ENCODE results near the gene ZNF804A. TPM values are rescaled to one million over a fixed set of nuclear protein-coding genes. Genes with fewer than 3 reads are reported as not detected.
A peak's percentile ranks its signal among the peaks of the same experiment; 100 is the strongest.

ZNF804A gene
- total and polyA plus RNA-seq, 7 experiments from 2014 or later, result 0.16 to 0.69 TPM; not detected in 5

- no peak overlapping the region for H3K27ac ChIP-seq (ENCODE audit: low read depth, low read length)
- Mint-ChIP-seq H3K4me3 (no peak overlapping the region), H3K4me1 (no peaks in the 10 kb centered on the region), H3K9me3 (peaks cover 0 to 2% (median 0%) of the 10 kb centered on the region in 11 donors), H3K27ac (no peak overlapping the region), H3K27me3 (no peaks in the 10 kb centered on the region), H3K36me3 (no peaks in the 10 kb centered on the region)
- intact Hi-C loops (cut with micrococcal nuclease), result no loop called here
- DNase-seq (no peak), ATAC-seq (peak; percentile 66)
- no peaks in the 10 kb centered on the region for H3K27me3 ChIP-seq (ENCODE audit: control insufficient read depth in 2 of 2, insufficient read depth in 2 of 2, low read length in 2 of 2)
- CTCF ChIA-PET, result no interaction called here
- no peaks in the 10 kb centered on the region for H3K36me3 ChIP-seq (ENCODE audit: control insufficient read depth in 2 of 3, insufficient read depth in 3 of 3, low read length in 3 of 3)
- POLR2A ChIA-PET, result no interaction called here
- no peaks in the 10 kb centered on the region for H3K4me1 ChIP-seq (ENCODE audit: control insufficient read depth in 2 of 2, insufficient read depth in 2 of 2, low read length in 2 of 2)
- H3K9me3 ChIP-seq (ENCODE audit: control insufficient read depth in 2 of 3, low read length in 3 of 3), result no peaks in the 10 kb centered on the region
- H3K4me3 ChIP-seq (ENCODE audit: low read length), result no peak overlapping the region
Observed at GRCh38 chr2:184685999-184686841, 87.9 kb downstream of the ZNF804A start.

- no peaks in the 10 kb centered on the region for H3K27me3 Mint-ChIP-seq
- H3K4me1 ChIP-seq (ENCODE audit: control insufficient read depth in 2 of 2, insufficient read depth in 2 of 2, low read length in 2 of 2), result no peaks in the 10 kb centered on the region
- no peaks in the 10 kb centered on the region for H3K36me3 ChIP-seq (ENCODE audit: control insufficient read depth in 2 of 3, insufficient read depth in 3 of 3, low read length in 3 of 3)
- ChIA-PET CTCF (no interaction called here), POLR2A (no interaction called here)
- H3K27ac ChIP-seq (ENCODE audit: low read depth, low read length), result no peak overlapping the region
- intact Hi-C loops (cut with micrococcal nuclease), result no loop called here
- H3K36me3 Mint-ChIP-seq, result no peaks in the 10 kb centered on the region
- H3K4me3 Mint-ChIP-seq, result no peak overlapping the region
- ATAC-seq, result no peak
- no peak for DNase-seq
- no peaks in the 10 kb centered on the region for H3K4me1 Mint-ChIP-seq
- no peaks in the 10 kb centered on the region for H3K9me3 Mint-ChIP-seq
- no peak overlapping the region for H3K27ac Mint-ChIP-seq
- no peak overlapping the region for H3K4me3 ChIP-seq (ENCODE audit: low read length)
- no peaks in the 10 kb centered on the region for H3K27me3 ChIP-seq (ENCODE audit: control insufficient read depth in 2 of 2, insufficient read depth in 2 of 2, low read length in 2 of 2)
- no peaks in the 10 kb centered on the region for H3K9me3 ChIP-seq (ENCODE audit: control insufficient read depth in 2 of 3, low read length in 3 of 3)
Observed at GRCh38 chr2:184689638-184690037, 91.3 kb downstream of the ZNF804A start.

- H3K27me3 Mint-ChIP-seq, result no peaks in the 10 kb centered on the region
- H3K9me3 Mint-ChIP-seq, result peaks cover 0 to 3% (median 0%) of the 10 kb centered on the region in 11 donors
- no peaks in the 10 kb centered on the region for H3K36me3 Mint-ChIP-seq
- no peak overlapping the region for H3K27ac Mint-ChIP-seq
- no peaks in the 10 kb centered on the region for H3K36me3 ChIP-seq (ENCODE audit: control insufficient read depth in 2 of 3, insufficient read depth in 3 of 3, low read length in 3 of 3)
- no peak overlapping the region for H3K4me3 ChIP-seq (ENCODE audit: low read length)
- DNase-seq (no peak), ATAC-seq (no peak)
- H3K27ac ChIP-seq (ENCODE audit: low read depth, low read length), result no peak overlapping the region
- no peak overlapping the region for H3K4me3 Mint-ChIP-seq
- no peaks in the 10 kb centered on the region for H3K4me1 Mint-ChIP-seq
- ChIA-PET CTCF (no interaction called here), POLR2A (no interaction called here)
- H3K27me3 ChIP-seq (ENCODE audit: control insufficient read depth in 2 of 2, insufficient read depth in 2 of 2, low read length in 2 of 2), result no peaks in the 10 kb centered on the region
- intact Hi-C loops (cut with micrococcal nuclease), result no loop called here
- H3K4me1 ChIP-seq (ENCODE audit: control insufficient read depth in 2 of 2, insufficient read depth in 2 of 2, low read length in 2 of 2), result no peaks in the 10 kb centered on the region
- H3K9me3 ChIP-seq (ENCODE audit: control insufficient read depth in 2 of 3, low read length in 3 of 3), result no peaks in the 10 kb centered on the region
Observed at GRCh38 chr2:184692141-184692734, 93.9 kb downstream of the ZNF804A start.

- Histone ChIP-seq H3K27me3 (ENCODE audit: control insufficient read depth in 2 of 2, insufficient read depth in 2 of 2, low read length in 2 of 2) (no peaks in the 10 kb centered on the region), H3K36me3 (ENCODE audit: control insufficient read depth in 2 of 3, insufficient read depth in 3 of 3, low read length in 3 of 3) (no peaks in the 10 kb centered on the region), H3K9me3 (ENCODE audit: control insufficient read depth in 2 of 3, low read length in 3 of 3) (no peaks in the 10 kb centered on the region), H3K4me3 (ENCODE audit: low read length) (no peak overlapping the region), H3K27ac (ENCODE audit: low read depth, low read length) (no peak overlapping the region), H3K4me1 (ENCODE audit: control insufficient read depth in 2 of 2, insufficient read depth in 2 of 2, low read length in 2 of 2) (no peaks in the 10 kb centered on the region)
- H3K9me3 Mint-ChIP-seq, result peaks cover 0 to 11% (median 0%) of the 10 kb centered on the region in 11 donors
- no peaks in the 10 kb centered on the region for H3K36me3 Mint-ChIP-seq
- intact Hi-C loops (cut with micrococcal nuclease), result no loop called here
- no peak overlapping the region for H3K4me3 Mint-ChIP-seq
- no peak overlapping the region for H3K27ac Mint-ChIP-seq
- no peaks in the 10 kb centered on the region for H3K4me1 Mint-ChIP-seq
- CTCF ChIA-PET, result no interaction called here
- ATAC-seq, result no peak
- no peak for DNase-seq
- no peaks in the 10 kb centered on the region for H3K27me3 Mint-ChIP-seq
- POLR2A ChIA-PET, result no interaction called here
Observed at GRCh38 chr2:184696644-184697043, 98.3 kb downstream of the ZNF804A start.

GRCh38 chr2:184698476-184698875, 100.1 kb downstream of the ZNF804A start:
- no peaks in the 10 kb centered on the region for H3K27me3 Mint-ChIP-seq
- intact Hi-C loops (cut with micrococcal nuclease), result no loop called here
- H3K27me3 ChIP-seq (ENCODE audit: control insufficient read depth in 2 of 2, insufficient read depth in 2 of 2, low read length in 2 of 2), result no peaks in the 10 kb centered on the region
- no peak for ATAC-seq
- peaks cover 0 to 11% (median 0%) of the 10 kb centered on the region in 11 donors for H3K9me3 Mint-ChIP-seq
- POLR2A ChIA-PET, result no interaction called here
- H3K36me3 Mint-ChIP-seq, result no peaks in the 10 kb centered on the region
- no peak overlapping the region for H3K4me3 Mint-ChIP-seq
- H3K4me3 ChIP-seq (ENCODE audit: low read length), result no peak overlapping the region
- H3K27ac ChIP-seq (ENCODE audit: low read depth, low read length), result no peak overlapping the region
- no peaks in the 10 kb centered on the region for H3K36me3 ChIP-seq (ENCODE audit: control insufficient read depth in 2 of 3, insufficient read depth in 3 of 3, low read length in 3 of 3)
- no peaks in the 10 kb centered on the region for H3K9me3 ChIP-seq (ENCODE audit: control insufficient read depth in 2 of 3, low read length in 3 of 3)
- H3K4me1 ChIP-seq (ENCODE audit: control insufficient read depth in 2 of 2, insufficient read depth in 2 of 2, low read length in 2 of 2), result no peaks in the 10 kb centered on the region
- no peak overlapping the region for H3K27ac Mint-ChIP-seq
- DNase-seq, result no peak
- CTCF ChIA-PET, result no interaction called here
- H3K4me1 Mint-ChIP-seq, result no peaks in the 10 kb centered on the region

GRCh38 chr2:184721881-184722280, 123.6 kb downstream of the ZNF804A start:
- intact Hi-C loops (cut with micrococcal nuclease), result no loop called here
- no peaks in the 10 kb centered on the region for H3K27me3 ChIP-seq (ENCODE audit: control insufficient read depth in 2 of 2, insufficient read depth in 2 of 2, low read length in 2 of 2)
- H3K9me3 Mint-ChIP-seq, result peaks cover 0 to 15% (median 9%) of the 10 kb centered on the region in 11 donors

GRCh38 chr2:184727813-184728212, 129.5 kb downstream of the ZNF804A start:
- Mint-ChIP-seq H3K4me3 (no peak overlapping the region), H3K4me1 (no peaks in the 10 kb centered on the region), H3K36me3 (no peaks in the 10 kb centered on the region), H3K27ac (no peak overlapping the region), H3K27me3 (no peaks in the 10 kb centered on the region), H3K9me3 (peaks cover 0 to 6% (median 0%) of the 10 kb centered on the region in 11 donors)
- no peaks in the 10 kb centered on the region for H3K27me3 ChIP-seq (ENCODE audit: control insufficient read depth in 2 of 2, insufficient read depth in 2 of 2, low read length in 2 of 2)
- no peak for ATAC-seq
- ChIA-PET CTCF (no interaction called here), POLR2A (no interaction called here)
- H3K4me3 ChIP-seq (ENCODE audit: low read length), result no peak overlapping the region
- H3K36me3 ChIP-seq (ENCODE audit: control insufficient read depth in 2 of 3, insufficient read depth in 3 of 3, low read length in 3 of 3), result no peaks in the 10 kb centered on the region
- H3K9me3 ChIP-seq (ENCODE audit: control insufficient read depth in 2 of 3, low read length in 3 of 3), result no peaks in the 10 kb centered on the region
- no peaks in the 10 kb centered on the region for H3K4me1 ChIP-seq (ENCODE audit: control insufficient read depth in 2 of 2, insufficient read depth in 2 of 2, low read length in 2 of 2)
- DNase-seq, result no peak
- H3K27ac ChIP-seq (ENCODE audit: low read depth, low read length), result no peak overlapping the region
- intact Hi-C loops (cut with micrococcal nuclease), result no loop called here

More at GRCh38 chr2:184721881-184722280, 123.6 kb downstream of the ZNF804A start:
- ChIA-PET CTCF (no interaction called here), POLR2A (no interaction called here)
- Mint-ChIP-seq H3K27ac (no peak overlapping the region), H3K4me1 (no peaks in the 10 kb centered on the region), H3K36me3 (no peaks in the 10 kb centered on the region), H3K4me3 (no peak overlapping the region), H3K27me3 (no peaks in the 10 kb centered on the region)
- Histone ChIP-seq H3K4me1 (ENCODE audit: control insufficient read depth in 2 of 2, insufficient read depth in 2 of 2, low read length in 2 of 2) (no peaks in the 10 kb centered on the region), H3K9me3 (ENCODE audit: control insufficient read depth in 2 of 3, low read length in 3 of 3) (no peaks in the 10 kb centered on the region), H3K36me3 (ENCODE audit: control insufficient read depth in 2 of 3, insufficient read depth in 3 of 3, low read length in 3 of 3) (no peaks in the 10 kb centered on the region), H3K4me3 (ENCODE audit: low read length) (no peak overlapping the region), H3K27ac (ENCODE audit: low read depth, low read length) (no peak overlapping the region)
- ATAC-seq (no peak), DNase-seq (no peak)
